HG03457 (cell line): ENCODE measurements around the gene ETS2.
A peak's percentile ranks its signal among the peaks of the same experiment; 100 is the strongest.
"Not testable (repeated sequence)": the region's sequence is repeated elsewhere in the genome, so short reads cannot be mapped to it uniquely, and the experiment has no call there.

Source experiments
- ATAC-seq: cut with Tn5 transposase; IDR thresholded peaks from one replicate; pipeline ENCODE4 v1.9.1; 2021; ENCODE audit warnings: moderate number of reproducible peaks; ENCODE audit not compliant: unreplicated experiment

Gene ETS2

DNA sequence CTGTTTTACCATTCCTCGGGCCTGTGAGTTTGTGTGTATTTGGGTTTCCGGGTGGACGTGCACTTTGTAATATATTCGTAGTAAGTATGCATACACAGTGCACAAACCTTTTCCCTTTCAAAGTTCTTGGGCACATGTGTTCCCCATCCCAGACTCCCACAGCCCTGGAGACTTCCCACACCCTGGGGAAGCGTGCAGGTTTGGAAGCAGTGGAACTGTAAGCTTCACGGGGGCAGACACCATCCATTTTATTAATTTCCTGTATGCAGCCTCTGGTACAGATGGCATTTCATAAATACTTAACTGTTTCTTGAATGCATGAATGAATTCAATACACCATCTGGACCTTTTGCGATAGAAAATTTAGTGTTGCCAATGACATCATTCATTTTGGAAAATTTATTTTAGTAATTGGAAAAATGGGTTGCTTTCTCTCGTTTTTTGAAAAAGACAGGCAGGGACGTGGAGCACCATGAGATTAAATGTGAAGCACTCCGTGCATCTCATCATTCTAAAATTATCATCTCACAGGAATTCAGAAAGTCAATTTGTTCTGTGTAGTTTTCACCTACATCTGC, 10.8 kb downstream of the ETS2 start:
- ATAC-seq = no peak

DNA sequence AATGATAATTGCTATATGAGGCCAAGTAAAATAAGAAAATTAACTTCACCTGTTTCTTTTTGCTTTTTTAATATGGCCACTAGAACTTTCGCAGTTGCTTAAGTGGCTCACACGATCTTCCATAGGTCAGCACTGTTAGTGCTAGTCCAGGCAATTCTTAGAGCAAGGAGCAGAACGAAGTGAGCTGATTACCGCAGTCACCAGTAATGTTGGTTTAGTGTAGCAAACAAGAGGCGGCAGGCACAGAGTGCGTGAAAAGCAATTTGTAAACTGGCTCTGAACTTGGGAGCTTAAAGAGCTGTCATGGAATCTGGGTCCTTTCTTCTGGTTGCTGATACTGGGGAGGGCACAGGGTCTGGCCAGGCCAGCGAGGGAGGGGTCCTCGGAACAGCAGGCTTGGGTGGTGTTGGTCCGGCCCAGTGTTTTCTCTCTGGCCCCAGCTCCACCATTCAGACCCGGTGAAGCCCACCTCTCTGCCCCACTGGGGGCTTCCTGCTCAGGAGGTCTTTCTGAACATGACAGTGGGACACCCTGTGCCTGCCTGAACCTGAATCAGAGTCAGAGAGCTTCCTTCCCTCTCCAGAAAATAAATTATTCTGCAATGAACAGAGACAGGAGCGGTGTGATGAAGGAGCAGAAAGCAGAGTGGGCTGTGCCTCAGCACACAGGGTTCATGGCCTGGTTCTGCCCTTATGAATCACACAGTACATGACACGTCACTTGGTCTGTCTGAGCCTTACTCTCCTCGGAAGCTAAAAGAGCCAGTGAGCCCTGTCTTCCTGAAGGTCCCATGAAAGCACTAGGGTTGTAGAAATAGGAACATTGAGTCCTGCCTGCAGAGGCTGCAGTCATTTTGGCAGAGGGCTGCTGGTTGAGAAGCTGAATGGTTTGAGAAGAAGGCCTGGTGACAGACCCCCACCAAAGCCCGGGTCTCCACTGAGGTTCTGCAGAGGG, 11.9 kb downstream of the ETS2 start:
- ATAC-seq = no peak

DNA sequence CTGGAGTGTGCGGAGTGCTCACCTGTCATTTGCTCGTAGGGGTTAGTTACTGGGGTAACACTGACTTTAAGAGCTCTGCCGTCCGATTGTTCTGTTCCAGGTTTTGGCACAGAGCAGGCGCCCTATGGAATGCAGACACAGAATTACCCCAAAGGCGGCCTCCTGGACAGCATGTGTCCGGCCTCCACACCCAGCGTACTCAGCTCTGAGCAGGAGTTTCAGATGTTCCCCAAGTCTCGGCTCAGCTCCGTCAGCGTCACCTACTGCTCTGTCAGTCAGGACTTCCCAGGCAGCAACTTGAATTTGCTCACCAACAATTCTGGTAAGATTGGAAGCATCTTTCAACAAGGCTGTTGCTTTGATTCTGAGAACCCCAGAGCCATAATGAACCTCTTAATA, 12.6 kb downstream of the ETS2 start:
- ATAC-seq = no peak

DNA sequence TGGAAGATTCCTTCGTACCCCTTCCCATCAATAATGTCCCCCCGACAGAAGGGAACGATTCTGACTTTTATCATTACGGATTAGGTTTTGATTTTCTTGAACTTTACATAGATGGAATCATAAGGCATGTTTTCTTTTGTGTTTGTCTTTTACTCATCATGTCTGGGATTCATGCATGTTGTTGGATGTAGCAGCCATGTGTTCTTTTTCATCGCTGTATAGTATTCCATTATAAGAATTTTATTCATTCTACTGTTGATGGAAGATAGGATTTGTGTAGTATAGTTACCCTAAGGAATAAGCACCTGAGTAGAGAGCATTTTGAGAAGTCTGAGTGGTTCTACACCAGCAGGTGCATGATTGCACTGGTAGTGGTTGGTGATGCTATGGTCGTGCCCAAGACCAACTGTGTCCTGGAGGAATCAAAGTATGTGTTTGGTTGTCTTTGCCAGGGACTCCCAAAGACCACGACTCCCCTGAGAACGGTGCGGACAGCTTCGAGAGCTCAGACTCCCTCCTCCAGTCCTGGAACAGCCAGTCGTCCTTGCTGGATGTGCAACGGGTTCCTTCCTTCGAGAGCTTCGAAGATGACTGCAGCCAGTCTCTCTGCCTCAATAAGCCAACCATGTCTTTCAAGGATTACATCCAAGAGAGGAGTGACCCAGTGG, 13.5 kb downstream of the ETS2 start:
- ATAC-seq = no peak

DNA sequence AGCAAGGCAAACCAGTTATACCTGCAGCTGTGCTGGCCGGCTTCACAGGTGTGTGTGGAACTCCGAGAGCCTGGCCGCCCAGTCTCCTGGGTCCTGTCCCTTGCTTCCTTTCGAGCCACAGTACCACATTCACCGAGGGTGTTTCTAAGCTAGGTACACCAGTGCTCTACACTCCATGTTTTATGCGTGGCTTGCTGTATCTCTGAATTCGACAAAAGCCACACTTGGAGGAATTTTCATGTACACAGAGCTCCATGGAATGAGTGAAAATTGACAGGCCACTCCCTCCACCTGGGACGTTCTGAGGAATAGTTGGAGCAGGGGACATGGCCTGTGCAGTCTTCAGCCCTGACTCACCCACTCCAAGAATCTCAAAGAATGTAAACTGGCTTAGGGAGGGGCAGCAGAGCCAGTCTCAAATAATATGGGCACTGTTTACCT, 14.0 kb downstream of the ETS2 start:
- no peak for ATAC-seq

DNA sequence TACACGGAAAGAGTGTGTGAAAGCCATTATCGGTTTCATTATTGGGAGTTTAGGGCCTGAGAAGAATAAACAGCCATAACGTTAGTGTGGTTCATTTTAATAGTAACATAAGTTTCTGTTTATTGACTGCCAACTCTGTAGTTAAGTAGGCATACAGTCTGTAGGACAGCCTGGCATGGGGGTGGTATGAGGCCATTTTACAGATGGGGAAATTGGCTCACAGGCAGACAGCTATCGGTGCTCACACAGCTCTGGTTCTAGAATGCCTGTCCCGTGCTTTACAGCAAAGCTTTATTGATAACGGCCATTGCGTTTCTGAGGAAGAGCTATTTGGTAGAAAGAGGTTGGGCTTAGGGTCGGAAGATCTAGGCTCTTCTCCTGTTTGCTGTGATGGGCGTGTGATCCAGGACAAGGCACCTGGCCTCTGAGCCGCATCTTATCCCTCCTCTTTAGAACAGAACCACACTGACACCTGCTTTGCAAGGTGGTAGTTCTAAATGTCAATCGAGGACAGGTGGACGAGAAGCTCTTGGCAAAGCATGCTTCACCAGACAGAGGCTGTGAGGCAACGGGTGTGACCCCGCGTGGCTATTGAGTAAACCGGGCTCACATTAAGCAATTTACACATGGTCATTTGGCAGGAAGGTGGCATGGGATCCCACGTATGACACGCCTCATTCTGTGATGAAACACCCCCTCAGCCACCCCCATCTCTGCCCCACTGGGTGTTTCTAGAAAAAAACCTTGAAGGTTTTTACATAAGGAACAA, 14.9 kb downstream of the ETS2 start:
- ATAC-seq = no peak

DNA sequence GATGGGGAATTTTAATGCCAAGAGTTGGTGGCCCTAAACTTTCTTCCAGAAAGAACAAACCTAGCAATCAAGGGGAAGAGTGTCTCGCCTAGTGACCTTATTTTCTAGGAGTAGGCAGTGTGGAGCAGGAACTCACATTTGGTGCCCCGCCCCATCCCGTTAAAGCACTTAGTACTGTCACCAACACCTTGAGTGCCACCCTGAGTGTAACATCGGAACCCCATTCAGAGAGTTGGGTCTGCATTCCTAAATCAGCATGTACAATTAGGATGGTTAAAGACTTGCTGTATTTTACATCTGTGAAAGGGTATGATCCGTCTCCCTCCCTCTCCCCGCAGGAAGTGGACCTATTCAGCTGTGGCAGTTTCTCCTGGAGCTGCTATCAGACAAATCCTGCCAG, 15.5 kb downstream of the ETS2 start:
- no peak for ATAC-seq

DNA sequence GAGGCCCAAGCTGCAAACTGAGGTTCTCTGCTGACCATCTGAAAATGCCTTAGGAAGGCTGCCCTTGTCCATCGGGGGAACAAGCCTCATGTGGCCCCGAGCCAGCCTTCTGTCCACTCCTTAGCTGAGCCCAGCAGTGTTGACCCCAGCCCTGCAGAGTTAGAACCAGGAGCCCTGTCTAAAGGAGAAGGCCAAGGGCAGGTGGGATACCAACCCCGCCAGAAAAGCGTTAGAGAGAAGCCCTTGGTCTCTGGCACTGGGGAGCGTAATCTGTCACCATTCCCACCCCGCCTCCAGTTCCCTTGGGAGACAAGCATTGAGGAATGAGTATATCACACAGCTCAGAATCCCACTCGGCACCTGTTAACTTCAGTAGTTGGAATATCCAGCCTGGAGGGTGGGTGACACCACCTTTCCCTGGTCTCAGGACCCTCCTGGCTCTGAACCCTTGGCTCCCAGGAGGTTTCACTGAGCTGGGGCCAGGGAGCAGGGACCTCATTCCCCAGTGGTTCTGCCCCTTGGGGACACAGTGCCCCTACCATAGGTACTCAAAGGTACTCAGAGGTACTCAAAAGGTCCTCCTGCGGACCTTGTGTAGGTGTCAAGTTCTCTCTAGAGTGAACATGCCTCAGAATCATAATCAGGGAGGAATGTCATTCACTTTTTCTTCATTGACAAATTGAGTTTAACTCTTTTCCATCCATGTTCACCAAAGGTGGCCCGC, 16.4 kb downstream of the ETS2 start:
- no peak for ATAC-seq

DNA sequence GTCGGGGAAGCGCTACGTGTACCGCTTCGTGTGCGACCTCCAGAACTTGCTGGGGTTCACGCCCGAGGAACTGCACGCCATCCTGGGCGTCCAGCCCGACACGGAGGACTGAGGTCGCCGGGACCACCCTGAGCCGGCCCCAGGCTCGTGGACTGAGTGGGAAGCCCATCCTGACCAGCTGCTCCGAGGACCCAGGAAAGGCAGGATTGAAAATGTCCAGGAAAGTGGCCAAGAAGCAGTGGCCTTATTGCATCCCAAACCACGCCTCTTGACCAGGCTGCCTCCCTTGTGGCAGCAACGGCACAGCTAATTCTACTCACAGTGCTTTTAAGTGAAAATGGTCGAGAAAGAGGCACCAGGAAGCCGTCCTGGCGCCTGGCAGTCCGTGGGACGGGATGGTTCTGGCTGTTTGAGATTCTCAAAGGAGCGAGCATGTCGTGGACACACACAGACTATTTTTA, 17.1 kb downstream of the ETS2 start:
- no peak for ATAC-seq

DNA sequence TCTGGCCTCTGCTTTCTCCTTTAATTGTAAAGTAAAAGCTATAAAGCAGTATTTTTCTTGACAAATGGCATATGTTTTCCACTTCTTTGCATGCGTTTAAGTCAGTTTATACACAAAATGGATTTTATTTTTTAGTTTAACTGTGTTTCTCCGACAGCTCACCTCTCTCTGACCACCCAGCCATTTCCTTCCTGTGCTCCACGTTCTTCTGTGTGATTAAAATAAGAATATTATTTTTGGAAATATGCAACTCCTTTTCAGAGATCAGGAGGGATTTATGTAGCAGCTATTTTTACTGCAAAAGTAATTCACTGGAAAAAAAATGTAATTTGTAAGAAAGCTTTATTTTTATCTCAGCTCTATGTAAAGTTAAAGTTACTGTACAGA, 18.0 kb downstream of the ETS2 start:
- ATAC-seq = no peak

DNA sequence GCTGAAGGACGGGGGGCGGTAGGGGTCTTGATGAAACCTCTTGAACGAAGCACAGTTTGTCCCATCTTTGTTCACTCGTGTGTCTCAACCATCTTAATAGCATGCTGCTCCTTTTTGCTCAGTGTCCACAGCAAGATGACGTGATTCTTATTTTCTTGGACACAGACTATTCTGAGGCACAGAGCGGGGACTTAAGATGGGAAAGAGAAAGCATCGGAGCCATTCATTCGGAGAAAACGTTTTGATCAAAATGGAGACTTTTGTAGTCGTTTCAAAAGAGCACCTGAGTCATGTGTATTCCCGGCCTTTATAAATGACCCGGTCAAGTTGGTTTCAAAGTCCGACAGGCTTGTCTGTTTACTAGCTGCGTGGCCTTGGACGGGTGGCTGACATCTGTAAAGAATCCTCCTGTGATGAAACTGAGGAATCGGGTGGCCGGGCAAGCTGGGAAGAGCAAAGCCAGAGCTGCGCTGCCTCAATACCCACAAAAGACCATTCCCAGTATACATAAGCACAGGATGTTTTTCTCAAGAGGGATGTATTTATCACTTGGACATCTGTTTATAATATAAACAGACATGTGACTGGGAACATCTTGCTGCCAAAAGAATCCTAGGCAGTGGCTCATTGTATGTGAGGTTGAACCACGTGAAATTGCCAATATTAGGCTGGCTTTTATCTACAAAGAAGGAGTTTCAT, 18.5 kb downstream of the ETS2 start:
- no peak for ATAC-seq

DNA sequence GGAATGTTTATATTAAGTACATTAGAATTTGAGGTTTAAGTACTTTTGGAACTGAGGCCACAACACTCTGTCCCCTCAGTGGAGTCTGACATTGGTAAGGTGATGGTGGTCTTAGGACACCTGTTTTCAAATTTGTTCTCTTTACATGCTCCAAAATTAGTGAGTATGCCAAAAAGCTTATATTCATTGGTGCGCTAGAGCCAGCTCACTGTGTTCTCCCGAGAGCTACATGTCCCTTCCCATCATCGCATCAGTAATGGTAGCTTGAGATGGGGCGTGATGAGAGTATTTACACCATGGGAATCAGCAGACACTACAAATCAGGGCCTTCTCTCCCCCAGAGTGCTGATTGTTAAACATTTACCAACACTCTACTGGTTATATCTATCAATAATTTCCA, 19.5 kb downstream of the ETS2 start:
- no peak for ATAC-seq

DNA sequence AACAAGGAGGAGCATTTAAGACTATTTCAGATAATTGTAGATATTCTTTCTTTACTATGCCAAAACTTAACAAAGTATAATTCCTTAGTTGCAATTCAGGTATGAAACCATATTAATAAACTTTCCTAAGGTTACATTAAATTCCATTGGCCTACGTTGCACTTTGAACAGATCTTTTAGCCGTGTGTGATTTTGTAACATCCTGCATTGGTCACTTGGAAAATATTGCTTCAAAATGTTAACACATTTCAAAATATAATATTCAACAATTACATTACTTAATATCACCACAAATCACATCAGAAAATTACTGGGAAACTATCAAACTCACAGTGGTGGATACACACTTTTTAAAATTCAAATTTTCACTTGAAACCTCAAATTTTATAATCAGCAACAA, 20.2 kb downstream of the ETS2 start:
- no peak for ATAC-seq

DNA sequence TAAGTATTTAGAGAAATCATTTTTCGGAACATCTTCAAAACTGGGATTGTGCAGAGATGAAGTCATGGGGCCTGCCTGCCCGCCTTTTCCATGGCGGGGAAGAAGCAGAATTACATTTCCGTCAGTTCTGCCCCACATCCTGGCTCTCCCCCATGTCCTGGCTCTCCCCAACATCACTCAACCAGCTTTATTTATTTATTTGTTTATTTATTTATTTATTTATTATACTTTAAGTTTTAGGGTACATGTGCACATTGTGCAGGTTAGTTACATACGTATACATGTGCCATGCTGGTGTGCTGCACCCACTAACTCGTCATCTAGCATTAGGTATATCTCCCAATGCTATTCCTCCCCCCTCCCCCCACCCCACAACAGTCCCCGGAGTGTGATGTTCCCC, 22.4 kb downstream of the ETS2 start:
- not testable (repeated sequence) for ATAC-seq

DNA sequence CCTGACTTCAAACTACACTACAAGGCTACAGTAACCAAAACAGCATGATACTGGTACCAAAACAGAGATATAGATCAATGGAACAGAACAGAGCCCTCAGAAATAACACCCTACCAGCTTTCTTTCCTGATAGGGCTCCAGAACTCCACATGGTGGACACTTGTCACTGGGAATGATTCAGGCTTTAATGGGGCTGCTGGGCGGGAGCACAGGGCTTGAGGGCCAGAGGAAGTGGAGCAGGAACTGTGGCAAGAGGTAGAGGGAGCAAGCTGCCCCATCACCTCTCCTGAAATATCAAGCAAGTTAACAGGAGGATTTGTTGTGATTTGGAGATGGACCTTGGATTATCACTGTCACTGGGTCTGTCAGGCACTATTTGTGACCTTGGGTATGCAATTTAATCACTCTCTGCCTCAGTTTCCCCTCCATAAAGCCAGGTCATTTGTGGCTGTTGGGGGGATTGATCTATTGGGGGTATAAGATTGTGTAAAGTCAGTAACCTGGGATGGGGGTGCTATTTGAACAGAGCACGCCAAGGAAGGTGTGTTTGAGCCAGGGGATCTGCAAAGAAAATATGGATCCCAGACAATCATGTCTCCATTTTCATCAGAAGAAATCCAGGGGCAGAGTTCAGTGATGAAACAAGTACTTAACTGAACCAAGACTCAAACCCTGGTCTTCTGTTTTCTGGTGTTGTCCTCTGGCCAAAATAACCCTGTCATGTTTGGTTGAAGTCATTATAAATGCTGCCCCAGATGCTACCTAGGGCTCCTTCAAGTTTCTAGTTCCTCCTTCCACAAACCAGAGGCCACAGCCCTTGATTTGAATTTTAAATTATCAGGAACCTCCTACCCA, 25.2 kb downstream of the ETS2 start:
- peak; percentile 71 for ATAC-seq

DNA sequence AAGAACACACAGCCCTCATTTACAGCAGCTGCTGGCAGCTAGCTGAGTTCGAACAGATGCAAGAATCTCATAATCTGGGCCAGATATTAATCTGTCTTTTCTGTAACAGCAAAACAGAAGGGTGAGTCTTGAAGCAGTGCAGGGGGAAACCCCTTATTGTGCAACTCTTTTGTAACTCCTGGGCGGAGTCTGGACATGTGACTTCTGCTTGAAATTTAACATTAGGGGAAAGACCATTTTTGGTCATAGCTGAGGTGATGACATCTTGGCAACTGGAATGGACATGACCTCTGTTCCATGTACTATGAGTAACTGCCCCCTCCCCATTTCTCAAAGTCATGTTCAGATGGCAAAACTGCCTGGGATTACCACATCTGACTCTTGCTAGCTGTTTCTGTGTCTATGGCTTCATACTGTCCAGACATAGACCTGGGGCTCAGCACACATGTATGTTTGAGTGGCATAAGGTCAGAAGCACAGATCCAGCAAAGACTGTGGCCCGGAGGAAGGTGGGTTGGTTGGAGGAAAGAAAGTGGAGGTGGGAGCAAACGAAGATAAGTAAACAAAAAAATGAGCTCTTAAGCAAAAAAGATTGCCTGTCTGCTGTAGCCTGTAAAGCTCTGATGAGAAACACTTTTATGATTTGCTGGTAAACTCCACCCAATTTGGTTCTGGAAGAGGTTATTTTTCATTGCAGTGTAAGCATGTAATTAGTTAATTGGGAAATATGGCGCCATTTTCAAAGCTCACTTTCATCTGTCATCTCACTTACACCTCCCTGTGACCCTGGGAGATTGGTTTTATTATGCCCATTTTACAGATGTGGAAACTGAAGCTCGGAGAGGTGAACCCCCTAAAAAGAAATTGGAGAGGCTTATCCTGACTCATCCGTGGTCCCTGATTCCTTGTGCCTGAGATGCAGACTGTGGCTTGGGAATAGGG, 26.1 kb downstream of the ETS2 start:
- peak; percentile 75 for ATAC-seq

DNA sequence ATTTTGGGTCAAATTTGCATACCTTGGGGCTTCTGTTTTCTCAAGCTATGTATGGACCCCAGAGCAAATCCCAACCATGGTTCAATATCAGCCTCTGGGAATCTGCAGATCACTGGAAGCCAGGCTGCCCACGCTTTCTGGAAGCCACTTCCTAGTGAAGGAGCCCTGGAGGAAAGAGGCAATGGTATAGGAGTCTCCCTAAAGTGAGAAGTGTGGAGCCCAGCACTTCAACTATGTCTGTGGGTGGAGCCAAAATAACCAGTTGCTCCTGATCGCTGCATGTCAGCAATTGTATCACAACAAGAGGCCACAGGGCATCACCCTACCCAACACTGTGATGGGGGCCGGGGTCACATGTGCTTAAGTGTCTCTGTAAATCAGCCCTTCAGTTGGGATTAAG, 26.9 kb downstream of the ETS2 start:
- ATAC-seq = no peak

DNA sequence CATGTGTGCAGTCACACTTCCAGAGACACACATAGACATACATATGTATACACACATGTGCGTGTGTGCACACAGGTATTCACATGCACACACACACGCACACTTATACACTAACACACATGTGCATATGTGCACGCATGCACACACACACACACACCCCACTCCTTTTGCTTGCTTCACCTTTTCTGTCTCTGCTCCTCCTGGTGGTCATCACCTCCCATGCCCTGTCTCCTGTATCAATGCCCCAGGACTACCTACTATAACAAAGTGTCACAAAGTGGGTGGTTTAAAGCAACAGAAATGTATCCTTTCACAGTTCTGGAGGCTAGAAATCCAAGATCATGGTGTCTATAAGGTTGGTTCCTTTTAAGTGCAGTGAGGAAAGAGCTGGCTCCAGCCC, 27.4 kb downstream of the ETS2 start:
- ATAC-seq = no peak
